Measurements from ENCODE around the gene ZNF891. TPM values are rescaled to one million over a fixed set of nuclear protein-coding genes. Genes with fewer than 3 reads are reported as not detected.

Gene ZNF891
- total and polyA plus RNA-seq, 2 of the 8 experiments (the other 6 are each of a cell fraction or from before 2014, with no cell fraction given) = 1.3 to 3.1 TPM

- TF ChIP-seq CHD7 (IDR thresholded peaks at IDR 0.05; ENCODE audit: insufficient replicate concordance, low read length) = no peak
- no peak for TF ChIP-seq RAD21 (IDR thresholded peaks at IDR 0.05 in 1 of 2, conservative IDR thresholded peaks at IDR 0.05 in 1 of 2; ENCODE audit: low read depth in 2 of 2, low read length in 2 of 2)
- TF ChIP-seq SUZ12 (IDR thresholded peaks at IDR 0.05; ENCODE audit: low read length) = no peak
These were observed 48.8 kb downstream of the ZNF891 start (continued) for GRCh38 chr12:133081159-133081780.
